ENCODE results near the gene SART3. TPM values are rescaled to one million over a fixed set of nuclear protein-coding genes. Genes with fewer than 3 reads are reported as not detected.

The SART3 gene
- total RNA-seq, 1 experiment from 2014 or later: 89.4 TPM

DNA sequence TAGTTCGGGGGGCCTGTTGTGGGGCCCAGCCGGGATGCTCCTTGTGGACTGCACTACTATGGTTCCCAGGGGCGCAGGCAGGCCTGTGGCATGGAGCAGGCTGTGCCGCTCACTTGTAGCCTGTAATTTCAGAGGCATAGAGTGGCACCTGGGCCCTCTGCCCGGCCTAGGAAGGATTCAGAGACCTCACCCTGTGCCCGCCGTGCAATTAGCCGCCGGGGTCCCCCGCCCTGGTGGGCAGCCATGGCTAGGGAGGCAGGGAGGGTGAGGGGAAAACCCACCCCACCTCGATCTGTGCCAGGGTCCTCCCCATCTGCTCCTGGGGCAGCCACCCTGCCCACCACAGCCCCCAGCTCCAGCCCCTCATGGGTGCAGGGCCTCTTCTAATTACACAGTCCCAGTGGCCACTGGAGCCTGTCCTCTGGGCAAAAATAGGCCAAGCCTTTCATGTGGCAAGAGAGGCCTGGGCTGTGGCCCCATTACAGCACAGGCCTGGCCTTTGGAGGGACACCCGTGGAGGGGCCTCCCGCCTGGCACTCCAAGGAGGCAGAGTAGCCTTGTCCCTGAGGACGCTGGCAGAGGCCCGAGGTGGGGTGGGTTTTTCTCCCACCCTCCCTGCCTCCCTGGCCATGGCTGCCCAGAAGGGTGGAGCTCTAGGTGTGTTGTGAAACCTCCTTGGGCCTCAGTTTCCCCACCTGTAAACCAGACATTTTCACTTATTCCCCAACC, 42.2 kb upstream of the SART3 start:
- Histone ChIP-seq H2AFZ (ENCODE audit: low read length) (no peak overlapping the region), H3K56ac (ENCODE audit: insufficient read length, low read depth, low read length) (no peak overlapping the region), H2AK5ac (ENCODE audit: insufficient read length, low read length) (no peak overlapping the region), H3K27ac (ENCODE audit: insufficient read length, low read depth, low read length) (no peak overlapping the region), H2BK20ac (ENCODE audit: low read depth, low read length, poor library complexity, severe bottlenecking) (no peak overlapping the region), H4K91ac (ENCODE audit: insufficient read length, low read depth, low read length) (no peak overlapping the region), H2BK12ac (ENCODE audit: insufficient read length, low read depth, low read length) (no peak overlapping the region), H3K9ac (ENCODE audit: extremely low read depth, insufficient read length, low read length) (no peak overlapping the region), H4K20me1 (ENCODE audit: control insufficient read depth, insufficient read depth, insufficient read length) (no peaks in the 10 kb centered on the region), H2BK15ac (ENCODE audit: low read depth, low read length) (no peak overlapping the region), H3K9me3 (ENCODE audit: control insufficient read depth, low read depth, low read length) (no peaks in the 10 kb centered on the region), H3K79me1 (ENCODE audit: insufficient read depth, low read depth, low read length, poor library complexity, severe bottlenecking) (no peaks in the 10 kb centered on the region), H4K5ac (ENCODE audit: insufficient read length, low read depth, low read length) (no peak overlapping the region), H3K23ac (ENCODE audit: insufficient read length, low read depth, low read length) (no peak overlapping the region), H3K4me1 (ENCODE audit: insufficient read depth, low read length) (no peaks in the 10 kb centered on the region), H3K18ac (ENCODE audit: insufficient read length, low read depth, low read length) (no peak overlapping the region), H3K4me2 (ENCODE audit: insufficient read depth, insufficient read length, low read length) (no peak overlapping the region), H3K4ac (ENCODE audit: low read depth, low read length) (no peak overlapping the region), H3K23me2 (ENCODE audit: insufficient read length, low read depth, low read length, poor library complexity, severe bottlenecking) (no peaks in the 10 kb centered on the region), H3T11ph (ENCODE audit: low read length) (no peak overlapping the region), H3K27me3 (ENCODE audit: insufficient read depth, low read length) (no peaks in the 10 kb centered on the region), H4K8ac (replicated peaks; ENCODE audit: insufficient read length, low read depth, low read length) (no peak overlapping the region), H2BK5ac (ENCODE audit: insufficient read length, low read length) (no peak overlapping the region), H3K14ac (ENCODE audit: insufficient read depth, low read length) (no peak overlapping the region), H3K79me2 (ENCODE audit: insufficient read depth, low read length) (no peaks in the 10 kb centered on the region), H2BK120ac (ENCODE audit: low read depth, low read length, poor library complexity, severe bottlenecking) (no peak overlapping the region)
- no peak for DNase-seq
- no peak overlapping the region for H3K4me3 Mint-ChIP-seq
- H3K36me3 Mint-ChIP-seq (ENCODE audit: insufficient read depth in 1 of 3, low read depth in 3 of 3): no peaks in the 10 kb centered on the region
- WGBS (ENCODE audit: extremely low coverage, insufficient read length, low lambda C conversion rate): no CpG with 5 or more reads among the region's 15 CpGs
- no peak overlapping the region for H3K27ac Mint-ChIP-seq
- H3K9me3 Mint-ChIP-seq: no peaks in the 10 kb centered on the region; a peak in 1 of 5 replicates
- TF ChIP-seq, protein P1, sequence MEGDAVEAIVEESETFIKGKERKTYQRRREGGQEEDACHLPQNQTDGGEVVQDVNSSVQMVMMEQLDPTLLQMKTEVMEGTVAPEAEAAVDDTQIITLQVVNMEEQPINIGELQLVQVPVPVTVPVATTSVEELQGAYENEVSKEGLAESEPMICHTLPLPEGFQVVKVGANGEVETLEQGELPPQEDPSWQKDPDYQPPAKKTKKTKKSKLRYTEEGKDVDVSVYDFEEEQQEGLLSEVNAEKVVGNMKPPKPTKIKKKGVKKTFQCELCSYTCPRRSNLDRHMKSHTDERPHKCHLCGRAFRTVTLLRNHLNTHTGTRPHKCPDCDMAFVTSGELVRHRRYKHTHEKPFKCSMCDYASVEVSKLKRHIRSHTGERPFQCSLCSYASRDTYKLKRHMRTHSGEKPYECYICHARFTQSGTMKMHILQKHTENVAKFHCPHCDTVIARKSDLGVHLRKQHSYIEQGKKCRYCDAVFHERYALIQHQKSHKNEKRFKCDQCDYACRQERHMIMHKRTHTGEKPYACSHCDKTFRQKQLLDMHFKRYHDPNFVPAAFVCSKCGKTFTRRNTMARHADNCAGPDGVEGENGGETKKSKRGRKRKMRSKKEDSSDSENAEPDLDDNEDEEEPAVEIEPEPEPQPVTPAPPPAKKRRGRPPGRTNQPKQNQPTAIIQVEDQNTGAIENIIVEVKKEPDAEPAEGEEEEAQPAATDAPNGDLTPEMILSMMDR (conservative IDR thresholded peaks at IDR 0.05): no peak
- peaks cover 12 to 20% of the 10 kb centered on the region in 2 experiments for H3K4me1 Mint-ChIP-seq
- peaks cover 2% of the 10 kb centered on the region for H3K27me3 Mint-ChIP-seq (ENCODE audit: low read depth)

Data from H9 (cell line).